HG02763 (cell line): Measurements from ENCODE around the gene LONP1.
"Not testable (repeated sequence)": the region's sequence is repeated elsewhere in the genome, so short reads cannot be mapped to it uniquely, and the experiment has no call there.

Source experiments
- ATAC-seq: cut with Tn5 transposase; IDR thresholded peaks from one replicate; pipeline ENCODE4 v1.9.1; 2021; ENCODE audit warnings: mild to moderate bottlenecking, moderate library complexity; ENCODE audit not compliant: unreplicated experiment

Gene LONP1

GRCh38 chr19:5719961-5720790 is at the start of gene LONP1, which contains the start of gene CATSPERD:
TSS of gene LONP1 (minus strand) at chr19:5720146. CDS start at chr19:5720132, 14 bp downstream.
TSS of gene CATSPERD (plus strand) at chr19:5720637. CDS start at chr19:5720738, 101 bp downstream.
- peak; percentile 85 for ATAC-seq

- ATAC-seq, result no peak
These were observed 48.0 kb upstream of the LONP1 start for GRCh38 chr19:5767949-5768348.

- ATAC-seq, result no peak
These were observed 45.3 kb upstream of the LONP1 start for GRCh38 chr19:5765220-5765619.

- no peak for ATAC-seq
These were observed 42.8 kb upstream of the LONP1 start for GRCh38 chr19:5762608-5763217.

- ATAC-seq, result no peak
These were observed 33.8 kb upstream of the LONP1 start for GRCh38 chr19:5753743-5754142.

GRCh38 chr19:5751709-5752108 is 31.8 kb upstream of the LONP1 start:
- ATAC-seq, result no peak

- no peak for ATAC-seq
These were observed 29.6 kb upstream of the LONP1 start for GRCh38 chr19:5749505-5749904.

GRCh38 chr19:5748920-5749319 is 29.0 kb upstream of the LONP1 start:
- not testable (repeated sequence) for ATAC-seq

- not testable (repeated sequence) for ATAC-seq
These were observed 25.1 kb upstream of the LONP1 start for GRCh38 chr19:5744999-5745398.

- no peak for ATAC-seq
These were observed 23.7 kb upstream of the LONP1 start for GRCh38 chr19:5743630-5744029.

- ATAC-seq, result no peak
These were observed 22.1 kb upstream of the LONP1 start for GRCh38 chr19:5742051-5742450.

- no peak for ATAC-seq
These were observed 18.5 kb upstream of the LONP1 start for GRCh38 chr19:5738423-5738822.

- not testable (repeated sequence) for ATAC-seq
These were observed 13.2 kb upstream of the LONP1 start for GRCh38 chr19:5733172-5733571.

GRCh38 chr19:5727453-5728050 is 7.6 kb upstream of the LONP1 start:
- no peak for ATAC-seq

GRCh38 chr19:5719274-5719960 is 529 bp downstream of the LONP1 start:
- no peak for ATAC-seq

GRCh38 chr19:5718579-5719273 is 1.2 kb downstream of the LONP1 start:
- ATAC-seq, result no peak

GRCh38 chr19:5718037-5718578 is 1.8 kb downstream of the LONP1 start:
- no peak for ATAC-seq

- ATAC-seq, result no peak
These were observed 2.6 kb downstream of the LONP1 start for GRCh38 chr19:5717215-5717935.

- ATAC-seq, result no peak
These were observed 5.1 kb downstream of the LONP1 start for GRCh38 chr19:5714816-5715215.

- ATAC-seq, result no peak
These were observed 6.7 kb downstream of the LONP1 start for GRCh38 chr19:5713228-5713627.
